B cell (primary cell): Measurements from ENCODE around the gene DNAH6. TPM values are rescaled to one million over a fixed set of nuclear protein-coding genes. Genes with fewer than 3 reads are reported as not detected.

Experiments used
- ATAC-seq: fragments of 200-7000 bp; cut with Tn5 transposase; one replicate; pipeline ENCODE4 v1.10.0; 2021; ENCODE audit warnings: low read depth, mild to moderate bottlenecking, moderate number of reproducible peaks, moderate library complexity
- CTCF ChIA-PET: fragments of 350-600 bp; sonication (Branson Sonifier 250); formaldehyde crosslinking; loops from one replicate; lab custom pipeline; 2021; ENCODE audit warnings: antibody characterized with exemption, inconsistent platforms; lab: Charles Lee
- POLR2A ChIA-PET: fragments of 350-600 bp; sonication (Branson Sonifier 250); formaldehyde crosslinking; loops from one replicate; lab custom pipeline; 2021; ENCODE audit warnings: antibody characterized with exemption; lab: Charles Lee
- DNase-seq: peaks from one replicate; pipeline ENCODE4 v3.0.0; 2013
- H2AFZ ChIP-seq: 2 replicates; pipeline ENCODE4 v1.6.1; 2012; ENCODE audit warnings: mild to moderate bottlenecking, low read depth, low read length; ENCODE audit not compliant: insufficient read depth, poor library complexity, severe bottlenecking
- H3K27ac ChIP-seq, 2 donors: 1 replicate in 1 of 2; 2 replicates in 1 of 2; pipeline ENCODE4 v1.5.1; 2012 to 2013; ENCODE audit warnings: low read length in 2 of 2, mild to moderate bottlenecking in 2 of 2, moderate library complexity in 1 of 2
- H3K27me3 ChIP-seq, 4 experiments: fragments of 200-600 bp in 1 of 4; sonication (generic) in 1 of 4; replicated peaks in 1 of 4; 1 replicate in 2 of 4; 2 replicates in 2 of 4; pipeline versions ENCODE4 v1.6.1 to v1.7.0; 2013 to 2016; ENCODE audit warnings: low read length in 3 of 4, mild to moderate bottlenecking in 2 of 4, mixed read lengths in 1 of 4, moderate library complexity in 1 of 4; ENCODE audit not compliant: insufficient read depth in 4 of 4, control insufficient read depth in 3 of 4; ENCODE audit errors: control extremely low read depth in 1 of 4
- H3K36me3 ChIP-seq, 2 experiments: replicated peaks in 1 of 2; 1 replicate in 1 of 2; 2 replicates in 1 of 2; pipeline versions ENCODE4 v1.6.1 to v1.7.1; 2013; ENCODE audit warnings: low read length in 1 of 2; ENCODE audit not compliant: insufficient read depth in 2 of 2, control insufficient read depth in 1 of 2; ENCODE audit errors: control extremely low read depth in 1 of 2, extremely low read depth in 1 of 2
- H3K4me1 ChIP-seq, 2 donors: fragments of 200-600 bp in 1 of 2; sonication (generic) in 1 of 2; 1 replicate in 1 of 2; 2 replicates in 1 of 2; pipeline versions ENCODE4 v1.5.1 to v1.6.1; 2013 to 2017; ENCODE audit warnings: low read length in 2 of 2; ENCODE audit not compliant: control insufficient read depth in 2 of 2, insufficient read depth in 2 of 2
- H3K4me2 ChIP-seq: replicated peaks from 2 replicates; pipeline ENCODE3; 2012; ENCODE audit warnings: mild to moderate bottlenecking, low read depth, low read length; ENCODE audit not compliant: poor library complexity, severe bottlenecking
- H3K4me3 ChIP-seq, 5 experiments: fragments of 200-600 bp in 1 of 5; sonication (generic) in 1 of 5; 1 replicate in 3 of 5; 2 replicates in 2 of 5; pipeline versions ENCODE4 v1.5.1 to v1.7.0; 2011 to 2016; ENCODE audit warnings: low read length in 4 of 5, mild to moderate bottlenecking in 4 of 5, low read depth in 2 of 5, control low read depth in 1 of 5, moderate library complexity in 1 of 5; ENCODE audit not compliant: insufficient read depth in 1 of 5; ENCODE audit errors: control extremely low read depth in 1 of 5, extremely low read depth in 1 of 5
- H3K79me2 ChIP-seq: fragments of 200-600 bp; sonication (generic); one replicate; pipeline ENCODE4 v1.6.0; 2016; ENCODE audit warnings: low read length; ENCODE audit not compliant: control insufficient read depth, insufficient read depth
- H3K9ac ChIP-seq: fragments of 200-600 bp; sonication (generic); 2 replicates; pipeline ENCODE4 v1.6.1; 2017; ENCODE audit warnings: mild to moderate bottlenecking, low read length, moderate library complexity
- H3K9me3 ChIP-seq, 3 donors: one replicate each; pipeline versions ENCODE4 v1.6.1 to v1.7.1; 2013; ENCODE audit warnings: low read length in 2 of 3; ENCODE audit not compliant: control insufficient read depth in 2 of 3, insufficient read depth in 1 of 3; ENCODE audit errors: control extremely low read depth in 1 of 3
- H4K20me1 ChIP-seq: 2 replicates; pipeline ENCODE4 v1.6.0; 2012; ENCODE audit warnings: mild to moderate bottlenecking, low read length; ENCODE audit not compliant: insufficient read depth, control insufficient read depth, poor library complexity, severe bottlenecking
- H3K27ac Mint-ChIP-seq: one replicate; pipeline ENCODE4 v1.8.0; 2021; ENCODE audit warnings: mixed read lengths
- H3K27me3 Mint-ChIP-seq: one replicate; pipeline ENCODE4 v1.8.0; 2021; ENCODE audit warnings: mixed read lengths
- H3K4me1 Mint-ChIP-seq: one replicate; pipeline ENCODE4 v1.8.0; 2021; ENCODE audit warnings: mixed read lengths
- H3K4me3 Mint-ChIP-seq: one replicate; pipeline ENCODE4 v1.8.0; 2021; ENCODE audit warnings: mixed read lengths
- H3K9me3 Mint-ChIP-seq: one replicate; pipeline ENCODE4 v1.8.0; 2022; ENCODE audit warnings: mixed read lengths; ENCODE audit not compliant: insufficient read depth
- EZH2 ChIP-seq: IDR thresholded peaks from 2 replicates; pipeline ENCODE4 v1.6.1; 2012; ENCODE audit warnings: borderline replicate concordance, low read depth, mild to moderate bottlenecking, moderate library complexity, low read length; ENCODE audit not compliant: insufficient read depth, poor library complexity, severe bottlenecking
- WGBS: methylation state at CpG from one replicate; pipeline ENCODE4 v1.1.5; 2013; ENCODE audit warnings: missing lambda C conversion rate; ENCODE audit not compliant: insufficient coverage; 5-methylcytosine and 5-hydroxymethylcytosine counted together
- intact Hi-C: fragments of 100-400 bp; cut with micrococcal nuclease; formaldehyde crosslinking; loops from one replicate; pipeline ENCODE4 v1.10.0; 2022
- polyA plus RNA-seq: library from polyadenylated mRNA; depleted of rRNA; stranded (reverse); fragments of >200 nt; gene quantifications from 2 replicates; pipeline ENCODE4 v1.2.3, GENCODE V29; 2012
- total RNA-seq, 2 donors: library from RNA; stranded (reverse); fragments of 120-200 nt in 1 of 2; gene quantifications; 1 replicate in 1 of 2; 2 replicates in 1 of 2; pipeline versions ENCODE4 v1.2.3 to v1.2.4, GENCODE V29; 2013 to 2022
- TF ChIP-seq, protein P1 (sequence below): fragments of 200-600 bp; IDR thresholded peaks from one replicate; pipeline ENCODE4 v1.8.0; 2022; ENCODE audit warnings: antibody characterized with exemption, mild to moderate bottlenecking

DNAH6 gene
- total and polyA plus RNA-seq, 2 donors (not counting 1 experiment from before 2014, with no cell fraction given): 0.01 to 1.9 TPM

DNA sequence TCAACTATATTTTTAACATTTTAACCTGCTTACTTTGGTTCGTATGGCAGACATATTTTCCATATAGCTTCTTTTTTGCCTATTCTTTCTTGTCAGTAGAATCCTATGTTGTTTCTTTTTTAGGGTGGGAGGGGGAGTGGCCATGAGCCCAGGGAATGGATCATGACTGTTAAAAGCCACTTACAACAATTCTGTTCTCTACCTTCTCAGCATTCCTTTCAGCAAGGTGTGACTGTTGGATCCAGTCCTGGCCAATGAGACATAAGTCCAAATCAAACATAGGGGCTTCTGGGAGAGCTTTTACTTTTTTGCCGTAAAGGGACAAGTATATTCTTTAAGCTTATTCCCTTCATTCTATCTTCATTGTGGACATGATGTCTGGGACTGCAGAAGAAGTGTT is 25.0 kb upstream of the DNAH6 start:
- H3K4me2 ChIP-seq: no peak overlapping the region
- H3K27ac ChIP-seq: no peak overlapping the region
- WGBS: no CpG with 5 or more reads among the region's 2 CpGs
- H3K36me3 ChIP-seq: no peaks in the 10 kb centered on the region
- no peaks in the 10 kb centered on the region for H3K27me3 ChIP-seq
- no peak overlapping the region for H3K4me3 ChIP-seq
- no peak overlapping the region for H3K27ac Mint-ChIP-seq
- ChIA-PET CTCF (interaction anchor here (0.6 to 5.5 kb wide), 2 partner anchors 26 to 434 kb away, joined by 3 to 31 read pairs; no protein-coding TSS in a partner anchor), POLR2A (no interaction called here)
- no peak for TF ChIP-seq EZH2
- TF ChIP-seq, protein P1, sequence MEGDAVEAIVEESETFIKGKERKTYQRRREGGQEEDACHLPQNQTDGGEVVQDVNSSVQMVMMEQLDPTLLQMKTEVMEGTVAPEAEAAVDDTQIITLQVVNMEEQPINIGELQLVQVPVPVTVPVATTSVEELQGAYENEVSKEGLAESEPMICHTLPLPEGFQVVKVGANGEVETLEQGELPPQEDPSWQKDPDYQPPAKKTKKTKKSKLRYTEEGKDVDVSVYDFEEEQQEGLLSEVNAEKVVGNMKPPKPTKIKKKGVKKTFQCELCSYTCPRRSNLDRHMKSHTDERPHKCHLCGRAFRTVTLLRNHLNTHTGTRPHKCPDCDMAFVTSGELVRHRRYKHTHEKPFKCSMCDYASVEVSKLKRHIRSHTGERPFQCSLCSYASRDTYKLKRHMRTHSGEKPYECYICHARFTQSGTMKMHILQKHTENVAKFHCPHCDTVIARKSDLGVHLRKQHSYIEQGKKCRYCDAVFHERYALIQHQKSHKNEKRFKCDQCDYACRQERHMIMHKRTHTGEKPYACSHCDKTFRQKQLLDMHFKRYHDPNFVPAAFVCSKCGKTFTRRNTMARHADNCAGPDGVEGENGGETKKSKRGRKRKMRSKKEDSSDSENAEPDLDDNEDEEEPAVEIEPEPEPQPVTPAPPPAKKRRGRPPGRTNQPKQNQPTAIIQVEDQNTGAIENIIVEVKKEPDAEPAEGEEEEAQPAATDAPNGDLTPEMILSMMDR: no peak
- no peaks in the 10 kb centered on the region for H3K27me3 Mint-ChIP-seq
- ATAC-seq (no peak), DNase-seq (no peak)
- H3K4me3 Mint-ChIP-seq: no peak overlapping the region
- H3K4me1 ChIP-seq: no peaks in the 10 kb centered on the region
- intact Hi-C loops: no loop called here
- no peaks in the 10 kb centered on the region for H4K20me1 ChIP-seq
- no peak overlapping the region for H3K9ac ChIP-seq
- H3K4me1 Mint-ChIP-seq: no peaks in the 10 kb centered on the region
- H3K9me3 Mint-ChIP-seq: no peaks in the 10 kb centered on the region
- no peaks in the 10 kb centered on the region for H3K79me2 ChIP-seq
- no peak overlapping the region for H2AFZ ChIP-seq
- H3K9me3 ChIP-seq: no peaks in the 10 kb centered on the region

DNA sequence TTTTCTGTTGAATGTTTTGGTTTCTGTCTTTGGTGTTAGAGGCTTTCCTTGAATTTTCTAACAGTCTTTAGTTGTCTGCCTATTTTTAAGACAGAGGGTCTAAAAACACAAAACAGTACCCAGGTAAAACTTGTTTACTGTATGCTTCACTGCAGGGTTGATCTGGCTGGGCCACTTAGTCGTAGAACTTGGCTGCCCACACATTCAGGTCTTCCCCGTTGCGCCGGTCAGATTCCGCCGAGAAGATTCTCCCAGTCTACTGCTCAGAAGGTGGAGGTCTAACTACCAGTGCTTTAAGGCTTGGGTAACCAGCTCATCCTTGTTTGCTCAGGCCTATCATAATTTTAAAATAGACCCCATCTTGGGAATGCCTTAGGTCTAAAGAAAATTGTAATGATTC is 24.6 kb upstream of the DNAH6 start:
- intact Hi-C loops: no loop called here
- H3K27me3 ChIP-seq: no peaks in the 10 kb centered on the region
- no peaks in the 10 kb centered on the region for H3K4me1 Mint-ChIP-seq
- no peaks in the 10 kb centered on the region for H3K27me3 Mint-ChIP-seq
- H3K27ac ChIP-seq: no peak overlapping the region
- no peaks in the 10 kb centered on the region for H3K79me2 ChIP-seq
- no peak for DNase-seq
- no peaks in the 10 kb centered on the region for H3K4me1 ChIP-seq
- no peak overlapping the region for H3K9ac ChIP-seq
- ChIA-PET CTCF (interaction anchor here (5.5 kb wide), 1 partner anchor 434 kb away, joined by 31 read pairs; no protein-coding TSS in a partner anchor), POLR2A (no interaction called here)
- H3K4me3 Mint-ChIP-seq: no peak overlapping the region
- H3K9me3 ChIP-seq: no peaks in the 10 kb centered on the region
- H3K4me2 ChIP-seq: no peak overlapping the region
- H3K36me3 ChIP-seq: no peaks in the 10 kb centered on the region
- H3K4me3 ChIP-seq: no peak overlapping the region
- no peak overlapping the region for H3K27ac Mint-ChIP-seq
- H3K9me3 Mint-ChIP-seq: no peaks in the 10 kb centered on the region
- no peaks in the 10 kb centered on the region for H4K20me1 ChIP-seq
- WGBS: 92% methylated on average over 6 of the region's 6 CpGs
- no peak for ATAC-seq
- H2AFZ ChIP-seq: no peak overlapping the region
- TF ChIP-seq, protein P1: no peak
